ENCODE data around the gene LAMA2. TPM values are rescaled to one million over a fixed set of nuclear protein-coding genes. Genes with fewer than 3 reads are reported as not detected.

Gene LAMA2
- total RNA-seq, 1 donor from 2014 or later, result 0.65 TPM

DNA sequence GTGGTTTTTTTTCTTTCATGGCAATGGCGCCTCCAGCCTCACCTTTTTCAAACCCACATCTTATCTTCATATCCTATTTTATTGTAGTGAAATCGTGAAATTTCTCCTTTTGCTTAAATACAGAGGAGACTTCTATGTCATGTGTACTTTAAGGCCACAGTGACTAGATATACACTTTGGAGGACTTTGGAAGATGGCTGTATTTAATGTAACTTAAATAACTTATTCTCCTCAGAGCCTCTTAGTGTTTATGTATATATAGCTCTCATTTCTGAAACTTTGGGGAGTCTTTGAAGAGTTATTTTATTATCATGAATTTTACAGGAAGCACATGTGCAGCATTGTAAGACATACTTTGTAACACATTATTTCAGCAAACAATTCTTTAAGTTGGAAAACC is 968 bp downstream of the LAMA2 start:
- no peaks in the 10 kb centered on the region for H3K9me3 Mint-ChIP-seq
- H3K27me3 Mint-ChIP-seq (ENCODE audit: insufficient read depth), result peaks cover 24% of the 10 kb centered on the region
- intact Hi-C loops (cut with micrococcal nuclease), result no loop called here
- no peak overlapping the region for H3K27ac Mint-ChIP-seq
- DNase-seq (ENCODE audit: low spot score), result no peak
- H3K4me1 Mint-ChIP-seq (ENCODE audit: low read depth), result no peaks in the 10 kb centered on the region
- H3K36me3 Mint-ChIP-seq (ENCODE audit: low read depth), result no peaks in the 10 kb centered on the region
- no peak overlapping the region for H3K4me3 Mint-ChIP-seq

DNA sequence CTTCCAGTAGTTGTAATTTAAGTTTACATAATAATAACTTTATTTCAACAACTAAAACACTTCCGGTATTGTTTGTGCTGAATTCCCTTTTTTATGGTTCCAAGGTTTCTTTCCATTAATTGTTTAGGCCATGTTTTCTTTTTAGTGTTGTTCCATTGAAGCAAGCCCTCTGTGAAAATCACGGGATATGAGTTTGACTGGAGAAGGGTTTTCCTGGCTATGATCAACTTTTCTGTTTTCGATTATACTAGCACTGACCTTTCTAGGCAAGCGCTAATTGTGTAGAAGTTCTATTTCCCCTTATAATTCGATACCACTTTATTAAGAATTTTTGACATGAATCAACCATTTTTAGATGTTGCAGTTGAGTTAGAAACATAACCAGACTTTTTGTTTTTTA is 2.4 kb downstream of the LAMA2 start:
- Mint-ChIP-seq H3K27me3 (ENCODE audit: insufficient read depth) (peaks cover 24% of the 10 kb centered on the region), H3K36me3 (ENCODE audit: low read depth) (no peaks in the 10 kb centered on the region), H3K4me3 (no peak overlapping the region), H3K27ac (no peak overlapping the region), H3K9me3 (no peaks in the 10 kb centered on the region), H3K4me1 (ENCODE audit: low read depth) (no peaks in the 10 kb centered on the region)
- intact Hi-C loops (cut with micrococcal nuclease), result no loop called here
- DNase-seq (ENCODE audit: low spot score), result no peak

DNA sequence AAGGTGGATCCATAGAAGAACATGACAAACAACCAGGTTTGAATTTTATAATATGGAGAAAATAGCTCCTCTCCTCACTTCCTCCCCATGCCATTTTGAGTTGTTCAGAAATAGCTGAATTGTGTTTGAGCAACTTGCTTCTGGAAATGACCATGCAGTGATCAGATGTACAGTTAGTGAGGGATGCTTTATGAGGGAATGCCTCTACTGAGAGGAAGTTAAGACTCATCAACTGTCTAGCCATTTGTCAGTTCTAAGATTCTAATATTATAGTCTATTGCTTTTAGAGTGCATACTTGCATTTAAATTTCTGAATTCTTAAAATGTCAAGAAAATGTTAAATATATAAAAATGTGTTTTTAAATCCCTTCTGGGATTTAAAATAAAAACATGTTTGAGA is 3.8 kb downstream of the LAMA2 start:
- no peaks in the 10 kb centered on the region for H3K36me3 Mint-ChIP-seq (ENCODE audit: low read depth)
- peaks cover 24% of the 10 kb centered on the region for H3K27me3 Mint-ChIP-seq (ENCODE audit: insufficient read depth)
- intact Hi-C loops (cut with micrococcal nuclease), result no loop called here
- no peaks in the 10 kb centered on the region for H3K4me1 Mint-ChIP-seq (ENCODE audit: low read depth)
- no peak overlapping the region for H3K27ac Mint-ChIP-seq
- no peak for DNase-seq (ENCODE audit: low spot score)
- H3K4me3 Mint-ChIP-seq, result no peak overlapping the region
- H3K9me3 Mint-ChIP-seq, result no peaks in the 10 kb centered on the region

DNA sequence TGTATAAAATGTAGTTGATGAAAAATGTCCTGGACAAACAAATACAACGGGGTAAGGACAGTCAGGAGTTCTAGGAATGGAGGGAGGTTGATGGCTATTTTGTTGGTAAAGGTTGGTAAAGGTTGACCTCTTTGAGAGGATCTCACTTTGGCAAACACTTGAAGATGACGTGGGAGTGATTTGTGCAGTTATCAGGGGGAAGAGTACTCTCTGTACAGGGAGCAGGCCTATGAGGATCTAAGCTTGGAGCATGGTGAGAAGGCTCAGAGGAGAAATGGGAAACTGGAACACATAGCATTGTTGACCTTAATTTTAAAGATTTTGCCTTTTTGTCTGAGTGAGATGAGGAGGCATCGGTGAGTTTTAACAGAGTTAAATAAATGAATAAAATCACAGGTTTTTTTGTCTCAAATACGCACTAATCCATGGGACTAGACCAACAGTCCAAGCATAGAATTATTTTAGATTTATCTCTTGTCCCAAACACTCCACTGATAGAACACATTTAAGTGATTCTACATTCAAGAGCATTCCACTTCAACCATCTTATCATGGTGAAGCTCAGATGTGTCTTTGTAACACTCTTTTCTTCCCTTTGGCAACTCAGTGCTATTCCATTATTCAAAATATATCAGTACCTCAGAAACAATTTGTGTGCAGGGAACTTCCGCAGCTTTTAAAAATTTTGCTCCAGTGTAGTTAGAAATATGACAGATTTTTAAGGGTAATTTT is 5.7 kb downstream of the LAMA2 start:
- peaks cover 10% of the 10 kb centered on the region for H3K27me3 Mint-ChIP-seq (ENCODE audit: insufficient read depth)
- H3K9me3 Mint-ChIP-seq, result no peaks in the 10 kb centered on the region
- no peak overlapping the region for H3K27ac Mint-ChIP-seq
- H3K4me3 Mint-ChIP-seq, result no peak overlapping the region
- intact Hi-C loops (cut with micrococcal nuclease), result no loop called here
- H3K36me3 Mint-ChIP-seq (ENCODE audit: low read depth), result no peaks in the 10 kb centered on the region
- H3K4me1 Mint-ChIP-seq (ENCODE audit: low read depth), result no peaks in the 10 kb centered on the region
- no peak for DNase-seq (ENCODE audit: low spot score)

DNA sequence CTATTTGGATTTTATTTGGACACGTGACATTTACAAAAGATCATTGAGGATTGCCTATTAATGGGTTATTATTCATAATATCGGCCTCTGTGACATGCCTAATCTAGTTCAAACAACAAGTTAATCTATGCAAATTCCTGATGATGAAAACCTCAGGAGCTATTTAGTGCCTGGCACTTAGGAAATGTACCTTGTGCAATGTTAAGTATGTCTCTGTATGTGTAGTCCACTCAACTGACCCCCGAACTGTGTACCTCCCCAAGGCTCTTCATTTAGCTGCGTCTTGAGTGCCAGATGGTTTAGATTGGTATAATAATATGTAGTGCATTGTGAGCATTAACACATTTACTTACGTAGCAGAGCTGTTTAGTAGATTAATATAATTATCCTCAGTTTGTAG is 6.9 kb downstream of the LAMA2 start:
- Mint-ChIP-seq H3K27ac (no peak overlapping the region), H3K36me3 (ENCODE audit: low read depth) (no peaks in the 10 kb centered on the region), H3K4me1 (ENCODE audit: low read depth) (no peaks in the 10 kb centered on the region), H3K27me3 (ENCODE audit: insufficient read depth) (peaks cover 5% of the 10 kb centered on the region), H3K9me3 (no peaks in the 10 kb centered on the region), H3K4me3 (no peak overlapping the region)
- intact Hi-C loops (cut with micrococcal nuclease), result no loop called here
- DNase-seq (ENCODE audit: low spot score), result no peak

DNA sequence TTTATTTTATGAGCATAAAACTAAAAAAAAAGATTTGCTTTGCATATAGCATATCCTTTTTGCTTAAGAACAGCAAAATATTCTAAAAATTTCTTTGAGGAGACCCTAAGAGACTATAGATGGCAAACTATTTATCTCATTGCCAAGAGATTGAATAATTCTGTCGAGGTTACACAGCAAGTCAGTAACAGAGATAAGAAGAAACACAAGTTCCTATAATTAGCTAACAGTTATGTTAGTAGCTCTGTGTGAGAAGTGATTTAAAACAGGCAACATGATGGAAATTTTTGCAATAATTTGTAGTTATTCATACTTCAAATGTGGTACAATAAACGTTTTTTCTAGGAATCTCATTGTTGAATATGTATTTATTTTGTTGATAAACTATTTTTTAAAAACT is 9.1 kb downstream of the LAMA2 start:
- Mint-ChIP-seq H3K27me3 (ENCODE audit: insufficient read depth) (no peaks in the 10 kb centered on the region), H3K4me3 (no peak overlapping the region), H3K4me1 (ENCODE audit: low read depth) (no peaks in the 10 kb centered on the region), H3K36me3 (ENCODE audit: low read depth) (no peaks in the 10 kb centered on the region), H3K9me3 (no peaks in the 10 kb centered on the region), H3K27ac (no peak overlapping the region)
- intact Hi-C loops (cut with micrococcal nuclease), result no loop called here
- no peak for DNase-seq (ENCODE audit: low spot score)

DNA sequence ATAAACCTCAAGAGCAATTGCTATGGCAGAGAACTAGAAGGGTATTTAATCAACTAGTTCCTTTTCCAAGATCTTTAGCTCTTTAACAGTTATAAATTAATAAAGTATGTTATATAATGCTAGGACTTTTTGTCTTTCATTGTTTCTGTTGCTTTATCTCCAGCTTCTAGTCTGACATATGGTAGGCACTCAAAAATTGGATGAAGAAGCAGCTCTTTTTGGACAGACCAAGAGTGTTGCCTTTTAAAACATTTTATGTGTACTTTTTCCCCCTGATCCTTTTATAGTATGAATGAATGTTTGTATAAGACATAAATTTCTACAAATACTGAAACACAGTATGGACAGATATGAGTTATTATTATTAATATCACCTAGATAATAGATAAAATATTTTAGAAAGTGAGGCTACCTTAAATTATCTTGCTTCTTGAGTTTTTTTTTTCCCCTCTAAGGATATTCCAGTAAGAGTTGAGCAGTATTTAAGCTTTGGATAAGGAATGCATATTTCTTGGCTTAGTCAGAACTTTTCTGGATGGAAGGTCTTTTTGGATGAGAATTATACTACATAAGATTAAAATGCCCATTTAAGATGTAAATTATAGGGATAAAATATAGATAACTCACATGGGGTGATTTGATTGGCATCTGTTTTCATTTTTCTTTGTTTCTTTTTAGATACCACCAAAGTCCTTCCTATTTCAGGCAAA is 16.6 kb downstream of the LAMA2 start:
- H3K4me1 Mint-ChIP-seq (ENCODE audit: low read depth), result no peaks in the 10 kb centered on the region
- intact Hi-C loops (cut with micrococcal nuclease), result no loop called here
- H3K27ac Mint-ChIP-seq, result no peak overlapping the region
- no peaks in the 10 kb centered on the region for H3K9me3 Mint-ChIP-seq
- no peaks in the 10 kb centered on the region for H3K27me3 Mint-ChIP-seq (ENCODE audit: insufficient read depth)
- no peak overlapping the region for H3K4me3 Mint-ChIP-seq
- no peaks in the 10 kb centered on the region for H3K36me3 Mint-ChIP-seq (ENCODE audit: low read depth)
- no peak for DNase-seq (ENCODE audit: low spot score)

DNA sequence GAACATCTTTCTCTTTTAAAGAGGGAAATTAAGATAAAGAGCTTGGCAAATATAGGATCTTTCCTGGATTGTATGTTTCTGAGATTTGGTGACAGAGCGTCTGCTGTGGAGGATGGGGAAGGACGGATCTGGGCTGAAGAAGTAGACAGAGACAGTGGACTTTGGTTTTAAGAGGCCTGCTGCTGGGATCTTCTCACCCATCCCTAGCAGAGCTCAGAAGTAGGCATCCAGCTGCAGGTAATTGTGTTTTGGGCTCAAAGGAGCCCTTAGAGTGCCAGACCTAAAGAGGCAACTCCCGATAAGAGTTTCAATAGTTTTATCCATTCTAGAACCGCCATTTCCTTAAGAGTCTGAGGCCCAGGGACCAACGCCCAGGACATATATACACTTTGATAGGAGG is 20.8 kb downstream of the LAMA2 start:
- no peaks in the 10 kb centered on the region for H3K4me1 Mint-ChIP-seq (ENCODE audit: low read depth)
- no peaks in the 10 kb centered on the region for H3K27me3 Mint-ChIP-seq (ENCODE audit: insufficient read depth)

DNA sequence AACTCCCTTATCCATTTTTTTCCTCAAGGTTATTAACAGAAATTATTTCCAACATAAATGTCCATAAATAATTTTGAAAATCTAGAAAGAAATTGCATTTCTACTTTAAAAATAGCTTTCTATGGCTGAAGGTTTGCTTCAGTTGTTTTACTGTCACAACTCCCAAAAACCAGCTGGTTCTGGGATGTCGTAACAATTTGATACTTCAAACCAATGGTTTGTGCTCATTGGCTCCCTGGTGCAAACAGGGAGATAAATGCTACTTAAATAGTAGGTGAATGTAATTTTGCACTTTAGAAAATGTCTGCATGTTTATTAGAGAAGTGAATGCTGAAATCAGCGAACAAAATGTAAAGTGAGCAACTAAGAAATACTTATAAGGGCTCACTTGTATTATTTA is 31.1 kb downstream of the LAMA2 start:
- Mint-ChIP-seq H3K4me3 (no peak overlapping the region), H3K27ac (no peak overlapping the region), H3K36me3 (ENCODE audit: low read depth) (no peaks in the 10 kb centered on the region), H3K27me3 (ENCODE audit: insufficient read depth) (peaks cover 1% of the 10 kb centered on the region), H3K4me1 (ENCODE audit: low read depth) (no peaks in the 10 kb centered on the region), H3K9me3 (no peaks in the 10 kb centered on the region)
- intact Hi-C loops (cut with micrococcal nuclease), result no loop called here
- no peak for DNase-seq (ENCODE audit: low spot score)

More for the DNA sequence above, 20.8 kb downstream of the LAMA2 start:
- H3K4me3 Mint-ChIP-seq, result no peak overlapping the region
- intact Hi-C loops (cut with micrococcal nuclease), result no loop called here
- H3K36me3 Mint-ChIP-seq (ENCODE audit: low read depth), result no peaks in the 10 kb centered on the region
- no peak for DNase-seq (ENCODE audit: low spot score)
- no peak overlapping the region for H3K27ac Mint-ChIP-seq
- no peaks in the 10 kb centered on the region for H3K9me3 Mint-ChIP-seq

DNA sequence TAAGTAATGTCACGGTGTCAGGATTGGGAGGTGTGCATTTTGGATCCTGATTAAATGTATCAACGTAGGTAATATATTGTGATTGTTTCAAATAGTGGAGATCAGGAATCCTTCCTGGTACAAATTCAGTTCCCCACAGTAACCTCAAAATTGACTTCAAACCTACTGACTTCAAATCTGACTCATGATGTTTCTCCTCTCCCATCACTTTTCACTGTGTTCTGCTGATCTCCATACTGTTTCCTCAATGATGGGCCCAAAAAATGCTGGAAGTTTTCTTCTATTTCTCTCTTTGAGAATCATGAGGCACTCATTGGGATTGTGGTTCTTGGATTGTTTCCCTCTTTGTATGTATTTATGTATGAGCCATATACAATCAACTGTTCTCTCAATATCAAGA is 35.9 kb downstream of the LAMA2 start:
- no peaks in the 10 kb centered on the region for H3K36me3 Mint-ChIP-seq (ENCODE audit: low read depth)
- DNase-seq (ENCODE audit: low spot score), result no peak
- intact Hi-C loops (cut with micrococcal nuclease), result no loop called here
- H3K4me1 Mint-ChIP-seq (ENCODE audit: low read depth), result no peaks in the 10 kb centered on the region
- no peak overlapping the region for H3K4me3 Mint-ChIP-seq
- H3K9me3 Mint-ChIP-seq, result no peaks in the 10 kb centered on the region
- H3K27ac Mint-ChIP-seq, result no peak overlapping the region
- peaks cover 1% of the 10 kb centered on the region for H3K27me3 Mint-ChIP-seq (ENCODE audit: insufficient read depth)

DNA sequence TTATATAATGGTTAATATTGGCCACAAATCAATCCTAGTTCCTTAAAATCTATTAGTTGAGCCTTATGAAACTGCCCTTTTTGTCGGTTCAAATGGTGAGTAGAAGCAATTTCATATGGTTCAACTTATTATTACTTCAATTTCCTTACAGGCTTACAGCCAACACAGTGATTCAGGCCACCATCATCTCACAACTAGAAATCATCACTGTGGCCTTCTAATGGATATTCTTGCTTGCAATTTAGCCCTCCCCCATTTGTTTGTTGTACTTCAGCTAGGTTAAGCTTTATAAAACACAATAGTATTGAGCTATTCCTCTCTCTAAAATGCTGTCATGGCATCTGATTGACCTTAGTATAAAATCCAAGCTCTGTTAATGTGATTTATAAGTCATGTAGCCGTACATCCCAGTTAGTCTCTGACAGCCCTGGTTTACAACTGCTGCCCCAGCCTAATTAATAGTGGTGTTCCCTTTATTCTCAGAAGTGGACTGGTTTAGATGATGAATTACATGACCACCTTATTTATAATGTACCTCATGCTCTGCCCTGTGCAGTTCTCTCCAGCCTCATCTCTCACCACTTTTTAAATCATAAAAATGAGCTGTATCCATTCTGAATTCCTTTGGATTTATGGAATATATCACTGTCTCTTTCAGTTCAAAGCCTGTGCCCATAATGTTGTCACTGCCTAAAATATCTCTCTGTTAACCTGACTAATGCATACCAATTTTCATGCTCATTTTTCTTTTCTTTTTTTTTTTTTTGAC is 36.7 kb downstream of the LAMA2 start:
- Mint-ChIP-seq H3K27ac (no peak overlapping the region), H3K4me1 (ENCODE audit: low read depth) (no peaks in the 10 kb centered on the region), H3K4me3 (no peak overlapping the region), H3K27me3 (ENCODE audit: insufficient read depth) (peaks cover 1% of the 10 kb centered on the region), H3K9me3 (peaks cover 3% of the 10 kb centered on the region), H3K36me3 (ENCODE audit: low read depth) (no peaks in the 10 kb centered on the region)
- no peak for DNase-seq (ENCODE audit: low spot score)
- intact Hi-C loops (cut with micrococcal nuclease), result no loop called here

DNA sequence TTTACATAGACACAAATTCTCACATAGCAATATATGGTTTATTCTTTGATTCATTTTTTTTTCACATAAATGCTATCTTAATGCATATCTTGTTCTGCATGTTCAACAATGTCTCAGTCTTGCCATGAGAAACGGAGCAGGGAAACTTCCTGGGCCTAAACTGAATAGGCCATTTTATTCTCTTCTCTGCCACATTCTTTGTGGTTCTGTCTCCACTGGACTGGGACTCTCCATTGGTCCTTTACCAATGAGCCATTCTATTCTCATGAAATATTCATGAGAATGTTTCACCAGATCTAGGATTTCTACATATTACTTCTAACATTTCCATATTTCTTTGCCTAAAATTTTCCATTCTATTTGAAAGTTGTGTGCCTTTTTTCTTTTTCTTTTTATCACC is 42.8 kb downstream of the LAMA2 start:
- no peak overlapping the region for H3K27ac Mint-ChIP-seq
- H3K36me3 Mint-ChIP-seq (ENCODE audit: low read depth), result no peaks in the 10 kb centered on the region
- H3K9me3 Mint-ChIP-seq, result peaks cover 3% of the 10 kb centered on the region
- intact Hi-C loops (cut with micrococcal nuclease), result no loop called here
- H3K4me3 Mint-ChIP-seq, result no peak overlapping the region
- H3K4me1 Mint-ChIP-seq (ENCODE audit: low read depth), result no peaks in the 10 kb centered on the region
- peaks cover 2% of the 10 kb centered on the region for H3K27me3 Mint-ChIP-seq (ENCODE audit: insufficient read depth)
- no peak for DNase-seq (ENCODE audit: low spot score)

DNA sequence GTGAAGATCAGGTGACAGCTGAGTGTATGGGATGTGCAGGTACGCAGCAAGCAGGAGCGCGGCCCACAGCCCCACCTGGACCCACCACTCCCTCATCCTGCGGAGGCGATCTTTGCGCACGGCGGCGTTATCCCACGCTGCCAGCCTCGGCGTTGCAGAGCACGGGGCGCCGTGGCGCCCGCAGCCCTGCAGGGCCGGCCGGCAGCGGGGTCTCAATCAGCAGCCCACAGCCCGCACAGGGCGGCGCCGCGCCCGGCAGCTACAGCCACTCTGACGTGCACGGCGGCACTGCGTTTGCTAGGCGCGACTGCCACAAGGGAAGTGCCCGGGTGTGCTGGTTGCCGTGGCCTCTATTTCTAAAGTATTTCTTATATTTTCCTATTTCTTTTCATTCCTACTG is 46.9 kb downstream of the LAMA2 start:
- Mint-ChIP-seq H3K27ac (no peak overlapping the region), H3K4me1 (ENCODE audit: low read depth) (no peaks in the 10 kb centered on the region), H3K9me3 (no peaks in the 10 kb centered on the region), H3K36me3 (ENCODE audit: low read depth) (no peaks in the 10 kb centered on the region), H3K4me3 (no peak overlapping the region), H3K27me3 (ENCODE audit: insufficient read depth) (peaks cover 2% of the 10 kb centered on the region)
- DNase-seq (ENCODE audit: low spot score), result no peak
- intact Hi-C loops (cut with micrococcal nuclease), result no loop called here
